HG03575 (cell line): ENCODE data around the gene MAP3K4.

Source experiments
- ATAC-seq: cut with Tn5 transposase; IDR thresholded peaks from one replicate; pipeline ENCODE4 v1.9.1; 2021; ENCODE audit not compliant: unreplicated experiment, insufficient number of reproducible peaks, low FRiP score; ENCODE audit errors: extremely low read depth

The MAP3K4 gene

DNA sequence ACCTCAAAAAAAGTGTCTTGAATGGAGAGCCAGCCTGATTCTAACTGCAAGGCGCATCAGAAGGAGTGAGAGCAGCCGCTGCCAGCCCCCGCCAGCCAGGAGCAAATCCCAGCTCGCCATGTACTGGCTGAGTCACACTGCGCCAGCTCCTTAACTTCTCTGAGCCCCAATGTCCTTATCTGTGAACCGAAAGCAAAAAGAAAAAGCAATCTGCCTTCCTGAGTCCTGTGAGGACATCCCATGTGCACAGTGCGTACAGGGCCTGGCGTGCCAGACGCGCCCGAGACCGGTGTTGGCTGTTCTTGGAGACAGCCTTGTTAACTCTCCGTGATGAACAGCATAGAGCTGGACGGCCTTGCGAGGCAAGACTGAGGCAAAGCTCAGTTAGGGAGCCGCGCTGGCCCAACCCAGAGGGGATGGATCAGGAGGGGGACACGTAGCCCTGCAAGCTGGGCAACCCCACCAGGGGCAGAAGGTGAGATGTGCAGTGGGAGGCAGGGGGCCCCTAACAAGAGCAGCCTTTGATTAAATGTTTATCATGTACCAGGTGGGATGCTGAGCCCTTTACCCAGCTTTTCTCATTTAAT, 159.6 kb downstream of the MAP3K4 start:
- no peak for ATAC-seq

DNA sequence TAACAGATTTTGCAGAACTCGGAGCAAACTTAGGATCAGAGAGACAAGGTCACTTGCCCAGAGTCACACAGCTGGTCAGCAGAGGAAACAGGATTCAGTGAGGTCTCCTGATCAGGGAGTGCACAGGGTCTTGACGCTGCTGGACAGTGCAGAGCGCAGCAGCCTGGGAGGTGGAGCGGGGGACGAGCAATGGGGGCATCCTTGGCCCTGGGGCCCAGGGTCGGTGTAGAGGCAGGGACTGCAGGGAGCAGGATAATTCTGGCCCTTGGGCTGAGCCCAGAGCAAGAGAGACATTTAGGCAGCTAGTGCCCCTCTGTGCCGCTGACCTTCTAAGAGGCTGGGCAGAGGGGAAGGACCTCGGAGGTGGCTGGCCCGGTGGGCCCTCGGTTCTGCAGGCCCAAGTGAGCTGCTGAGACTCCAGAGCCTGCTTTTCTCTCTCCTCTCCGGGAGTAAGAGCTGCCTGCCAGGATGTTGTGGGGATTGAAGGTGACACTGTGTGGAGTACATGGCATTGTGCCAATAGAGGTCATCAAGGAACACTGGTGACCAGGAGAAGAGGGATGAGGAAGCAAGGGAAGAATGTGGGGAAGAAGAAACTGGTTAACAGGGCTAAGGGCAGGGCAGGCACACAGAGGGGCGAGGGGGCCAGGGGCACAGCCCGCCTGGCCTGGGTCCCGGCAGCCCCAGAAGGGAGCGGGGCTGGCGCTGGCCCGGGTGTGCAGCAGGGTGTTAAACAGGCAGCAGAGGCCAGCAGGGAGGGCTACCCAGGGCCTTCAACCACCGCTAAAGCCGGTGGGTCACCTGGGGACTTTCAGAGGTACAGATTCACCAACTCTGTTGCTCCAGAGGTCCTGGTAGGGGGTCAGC, 160.3 kb downstream of the MAP3K4 start:
- ATAC-seq: no peak

DNA sequence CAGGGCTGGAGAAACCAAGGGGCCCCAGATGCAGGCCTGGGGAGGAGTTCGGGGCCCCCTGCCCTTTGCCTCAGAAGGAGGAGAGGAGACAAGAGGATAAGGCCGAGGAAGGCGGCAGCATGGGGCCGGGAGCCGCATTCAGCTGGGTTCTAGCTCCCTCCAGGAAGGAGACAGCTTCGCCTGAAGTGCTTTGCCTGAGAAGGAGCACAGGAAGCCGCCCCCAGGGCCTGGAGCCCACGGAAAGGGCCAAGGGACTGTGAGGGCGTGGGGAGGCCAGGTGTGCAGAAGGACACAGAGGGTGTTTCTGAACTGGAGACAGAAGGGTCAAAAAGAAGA, 160.9 kb downstream of the MAP3K4 start:
- no peak for ATAC-seq

DNA sequence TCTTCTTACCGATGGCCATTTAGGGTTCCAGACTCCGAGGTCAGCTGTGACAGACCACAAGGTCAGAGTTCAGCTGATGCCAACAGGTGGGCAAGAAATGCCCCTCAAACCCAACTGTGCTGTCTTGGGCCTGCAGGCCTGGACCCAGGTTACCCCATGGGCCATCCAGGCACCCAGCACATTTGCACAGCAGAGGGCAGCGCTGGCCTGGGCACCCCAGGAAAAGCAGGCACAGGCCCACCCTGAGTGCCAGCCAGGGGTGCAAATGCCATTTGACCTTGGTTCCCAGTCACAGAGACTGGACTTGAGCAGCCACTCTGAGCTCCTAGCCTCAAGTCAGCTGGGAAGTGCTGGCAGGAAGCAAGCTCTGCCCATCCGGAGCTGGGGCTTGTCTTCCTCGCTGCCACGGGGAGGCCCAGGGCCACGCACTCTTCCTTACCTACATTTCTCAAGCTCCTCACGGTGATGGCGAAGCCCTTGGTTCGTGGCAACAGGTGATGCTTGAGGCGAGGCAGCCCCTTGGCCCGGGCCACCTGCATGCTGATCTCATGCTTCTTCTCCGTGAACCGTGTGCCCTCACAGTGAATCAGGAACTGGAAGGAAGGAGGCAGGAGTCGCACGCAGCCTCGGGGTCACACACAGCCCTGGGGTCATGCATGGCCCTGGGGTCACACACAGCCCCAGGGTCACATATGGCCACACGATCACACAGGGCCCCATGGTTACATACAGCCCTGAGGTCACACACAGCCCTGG, 161.5 kb downstream of the MAP3K4 start:
- no peak for ATAC-seq

DNA sequence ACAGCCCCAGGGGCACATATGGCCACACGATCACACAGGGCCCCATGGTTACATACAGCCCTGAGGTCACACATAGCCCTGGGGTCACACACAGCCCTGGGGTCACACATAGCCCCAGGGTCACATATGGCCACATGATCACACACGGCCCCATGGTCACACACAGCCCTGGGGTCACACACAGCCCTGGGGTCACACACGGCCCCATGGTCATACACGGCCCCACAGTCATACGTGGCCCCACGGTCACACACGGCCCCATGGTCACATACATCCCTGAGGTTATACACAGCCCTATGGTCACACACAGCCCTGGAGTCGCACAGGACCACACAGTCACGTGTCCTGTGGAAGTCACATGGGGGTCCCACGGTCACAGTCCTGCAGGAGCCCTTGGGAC, 162.2 kb downstream of the MAP3K4 start:
- no peak for ATAC-seq

DNA sequence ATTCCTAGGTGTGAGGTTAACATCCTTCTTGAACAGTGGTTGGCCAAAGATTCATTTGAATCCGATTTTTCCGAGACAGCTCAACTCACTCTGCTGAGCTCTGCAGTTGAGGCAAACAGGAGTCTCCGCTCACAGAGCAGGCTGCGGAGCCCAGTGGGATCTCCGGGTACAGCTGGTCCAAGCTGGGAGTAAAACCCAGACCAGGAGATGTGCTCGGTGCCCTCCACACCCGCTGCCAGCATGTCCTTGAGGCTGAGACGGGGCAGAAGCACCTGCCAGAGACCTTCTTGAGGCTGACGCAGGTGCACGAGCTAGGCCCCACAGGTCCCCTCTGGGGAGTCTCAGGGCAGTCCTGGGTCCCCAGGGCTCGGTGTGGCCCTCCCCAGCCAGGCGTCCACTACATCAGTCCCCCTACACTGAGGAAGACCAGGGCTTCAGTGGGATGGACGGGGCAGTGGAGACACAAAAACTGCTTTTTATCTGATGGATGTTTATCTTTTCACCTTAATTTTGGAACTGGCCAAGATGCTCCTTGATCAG, 163.3 kb downstream of the MAP3K4 start:
- no peak for ATAC-seq

DNA sequence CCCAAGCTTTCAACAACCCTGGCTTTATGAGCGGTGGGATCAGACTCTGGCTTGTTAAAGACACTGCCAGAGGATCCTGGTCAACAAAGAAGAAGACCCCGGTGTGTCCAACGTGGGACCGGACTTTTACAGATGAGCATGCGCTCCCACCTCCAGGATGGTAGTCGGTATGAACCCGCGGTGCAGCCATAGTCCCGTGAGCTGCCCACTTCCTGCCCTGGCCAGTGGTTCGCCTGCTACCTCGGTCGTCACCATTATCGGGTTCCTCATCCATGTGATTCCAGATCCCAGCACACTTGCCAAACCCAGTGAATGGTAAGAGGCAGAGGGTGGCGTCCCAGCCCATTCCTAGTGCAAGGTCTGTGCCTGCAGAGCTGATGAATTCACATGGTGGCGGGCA, 169.6 kb downstream of the MAP3K4 start:
- ATAC-seq: no peak

DNA sequence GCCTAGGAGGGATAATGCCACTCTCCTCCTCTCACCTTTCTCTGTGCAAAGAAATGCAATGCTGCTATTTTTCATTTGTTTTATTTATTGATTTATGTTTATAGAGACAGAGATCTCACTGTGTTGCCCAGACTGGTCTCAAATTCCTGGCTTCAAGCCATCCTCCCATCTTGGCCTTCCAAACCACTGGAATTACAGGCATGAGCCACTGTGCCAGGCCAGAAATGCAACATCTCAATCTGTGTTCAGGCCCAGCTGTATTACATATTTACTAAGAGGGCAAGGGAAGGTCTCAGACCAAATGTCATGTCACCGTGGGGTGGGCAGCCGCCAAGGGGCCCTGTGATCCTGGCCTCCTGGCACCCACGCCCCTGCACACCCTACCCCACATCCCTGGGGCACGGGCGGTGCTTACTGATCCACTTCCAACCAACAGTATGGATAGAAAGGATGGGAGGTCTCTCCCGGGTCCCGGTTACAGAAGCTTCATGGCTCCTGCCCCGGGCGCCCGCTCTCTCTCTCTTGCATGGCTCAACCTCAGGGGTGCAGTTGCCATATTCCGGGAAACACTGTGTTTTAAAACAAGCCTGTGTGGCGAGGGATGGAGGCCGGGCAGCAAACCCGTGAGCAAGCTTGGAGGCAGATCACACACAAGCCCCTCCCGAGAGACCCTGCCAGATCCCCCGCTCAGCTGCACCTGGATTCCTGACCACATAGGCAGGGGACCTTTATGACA, 170.5 kb downstream of the MAP3K4 start:
- ATAC-seq: no peak

DNA sequence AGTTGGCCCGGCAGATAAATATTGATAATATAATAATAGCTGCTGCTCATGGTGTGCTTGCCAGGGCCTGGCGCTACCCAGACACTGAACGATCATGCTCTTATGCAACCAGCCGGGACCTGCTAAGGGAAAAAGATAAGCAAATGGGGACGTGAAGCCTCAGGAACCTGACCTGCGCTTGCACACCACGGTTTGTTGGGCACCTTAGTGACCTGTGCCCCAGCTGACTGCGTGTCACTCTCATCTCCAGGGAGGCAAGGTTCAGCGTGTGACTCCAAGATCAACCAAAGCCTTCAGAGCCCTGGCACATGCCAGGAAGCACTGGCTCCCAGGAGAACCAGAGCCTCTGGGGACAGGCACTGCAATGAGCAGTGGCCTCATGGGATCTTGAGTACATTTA, 171.2 kb downstream of the MAP3K4 start:
- ATAC-seq: no peak

DNA sequence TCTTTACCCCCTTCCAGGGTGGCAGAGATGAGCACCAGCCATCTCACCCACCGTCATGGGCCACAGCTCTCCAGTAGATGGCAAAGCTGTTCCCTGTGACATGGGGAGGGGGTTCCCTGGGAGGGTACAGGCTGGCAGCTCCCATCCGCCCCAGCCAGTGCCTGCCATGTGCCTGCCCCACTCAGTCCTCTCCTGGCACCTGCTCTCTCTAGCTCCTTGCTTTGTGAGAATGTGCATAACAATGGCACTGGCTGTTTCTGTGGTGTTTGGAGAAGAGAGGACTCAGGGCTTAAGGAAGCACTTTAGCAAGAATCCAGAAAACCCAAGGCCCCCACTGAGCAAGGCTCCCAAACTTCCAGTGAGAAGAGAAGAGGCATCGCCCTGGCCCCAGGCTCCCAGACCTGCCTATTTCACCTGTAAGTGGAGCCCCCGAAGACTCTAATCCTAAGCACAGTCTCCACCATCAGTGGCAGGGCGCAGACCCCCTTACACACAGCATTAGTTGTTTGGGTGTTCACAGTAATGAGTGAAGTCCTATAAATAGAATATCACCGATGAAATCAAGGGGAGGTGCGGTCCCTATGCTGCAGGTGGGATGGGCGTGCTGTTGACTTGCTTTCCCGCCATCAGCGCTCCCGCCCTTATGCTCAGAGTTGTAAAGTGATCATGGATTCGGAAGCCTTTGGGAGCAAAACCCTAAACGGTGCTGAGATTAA, 172.1 kb downstream of the MAP3K4 start:
- ATAC-seq: no peak

DNA sequence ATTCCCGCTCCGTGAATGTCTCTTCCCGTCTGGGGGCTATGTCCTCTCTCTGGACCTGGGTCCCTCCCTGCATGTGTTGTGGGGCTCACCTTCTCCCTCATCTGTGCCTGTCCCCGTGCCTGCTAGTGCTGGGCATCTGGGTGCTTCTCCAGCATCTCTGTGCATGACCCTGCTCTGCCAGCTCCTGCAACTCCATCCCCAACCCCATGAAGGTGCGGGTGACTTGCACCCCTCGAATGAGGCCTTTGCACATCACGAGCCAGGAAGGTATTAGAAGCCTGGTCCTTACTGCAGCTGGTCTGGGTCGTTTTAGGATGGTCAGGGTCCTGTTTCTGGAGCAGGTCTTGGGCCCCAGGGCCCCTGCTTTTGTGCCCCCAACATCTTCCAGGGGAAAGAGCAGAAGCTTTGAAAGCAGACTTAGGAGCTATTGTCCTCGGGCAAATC, 172.6 kb downstream of the MAP3K4 start:
- no peak for ATAC-seq

DNA sequence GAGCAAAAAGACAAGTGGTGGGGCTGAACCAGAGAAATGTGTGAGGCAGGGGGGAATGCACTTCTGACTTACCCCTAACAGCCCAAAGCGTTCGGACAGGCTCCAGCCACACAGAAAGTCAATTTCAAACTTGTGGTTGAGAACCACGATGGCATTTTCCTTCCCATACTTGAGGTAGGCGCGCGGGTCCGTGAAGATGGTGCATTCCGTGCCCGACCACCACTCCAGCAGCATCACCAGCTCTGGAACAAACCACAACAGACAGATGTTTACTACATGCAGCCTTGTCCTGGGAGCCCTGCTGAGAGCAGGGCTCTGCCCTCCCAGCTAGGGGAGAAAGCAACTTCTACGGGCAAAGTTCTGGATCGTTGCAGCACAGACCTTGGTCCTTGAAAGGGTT, 174.6 kb downstream of the MAP3K4 start:
- no peak for ATAC-seq

DNA sequence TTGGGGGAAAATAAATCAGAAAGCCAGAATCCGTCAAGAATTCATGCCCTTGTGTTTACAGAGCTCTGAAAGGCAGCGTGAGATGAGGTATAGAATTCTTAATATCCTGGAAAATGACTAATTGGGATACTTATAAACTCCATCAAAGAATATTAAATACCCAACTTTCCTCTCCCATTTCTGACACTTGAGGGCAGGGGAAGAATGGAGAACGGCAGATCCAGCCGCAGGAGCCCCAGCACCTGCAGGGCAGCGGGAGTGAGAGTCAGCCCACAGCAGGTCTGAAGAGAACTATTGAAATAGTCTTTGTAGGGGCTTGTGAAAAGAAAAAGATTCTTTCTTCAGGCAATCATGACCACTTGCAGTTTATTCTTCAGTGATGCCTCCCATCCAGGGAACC, 175.1 kb downstream of the MAP3K4 start:
- no peak for ATAC-seq
